Natural killer cell (primary cell): Measurements from ENCODE around the gene PPFIA2. TPM values are rescaled to one million over a fixed set of nuclear protein-coding genes. Genes with fewer than 3 reads are reported as not detected.

ENCODE experiments used
- ATAC-seq, 3 donors: fragments of 150-1000 bp in 2 of 3; fragments of 200-7000 bp in 1 of 3; cut with Tn5 transposase; 1 replicate in 1 of 3; 2 replicates in 2 of 3; pipeline ENCODE4 v1.10.0; 2021; ENCODE audit warnings: mild to moderate bottlenecking in 2 of 3, moderate library complexity in 2 of 3
- DNase-seq, 2 donors: peaks; one replicate each; pipeline versions ENCODE4 v3.0.0 to v3.0.0-alpha.2; 2013 to 2021; ENCODE audit warnings: mixed read lengths in 1 of 2
- H3K27ac ChIP-seq: one replicate; pipeline ENCODE4 v1.5.1; 2013; ENCODE audit warnings: mild to moderate bottlenecking, low read length
- H3K27me3 ChIP-seq: one replicate; pipeline ENCODE4 v1.6.1; 2013; ENCODE audit warnings: low read length; ENCODE audit not compliant: control insufficient read depth, insufficient read depth
- H3K36me3 ChIP-seq: one replicate; pipeline ENCODE4 v1.6.1; 2013; ENCODE audit warnings: low read length; ENCODE audit not compliant: control insufficient read depth, insufficient read depth
- H3K4me1 ChIP-seq: one replicate; pipeline ENCODE4 v1.6.1; 2013; ENCODE audit warnings: low read length; ENCODE audit not compliant: control insufficient read depth, insufficient read depth
- H3K4me3 ChIP-seq: one replicate; pipeline ENCODE4 v1.5.1; 2013; ENCODE audit warnings: low read length
- H3K9me3 ChIP-seq: one replicate; pipeline ENCODE4 v1.6.1; 2013; ENCODE audit warnings: low read length; ENCODE audit not compliant: control insufficient read depth, insufficient read depth
- H3K27ac Mint-ChIP-seq, 2 donors: one replicate each; pipeline ENCODE4 v1.8.0; 2022; ENCODE audit warnings: mild to moderate bottlenecking in 2 of 2, mixed read lengths in 2 of 2, moderate library complexity in 1 of 2
- H3K27me3 Mint-ChIP-seq, 2 donors: one replicate each; pipeline ENCODE4 v1.8.0; 2022; ENCODE audit warnings: low read depth in 2 of 2, mixed read lengths in 2 of 2
- H3K36me3 Mint-ChIP-seq: one replicate; pipeline ENCODE4 v1.8.0; 2022; ENCODE audit warnings: mixed read lengths
- H3K4me1 Mint-ChIP-seq, 2 donors: one replicate each; pipeline ENCODE4 v1.8.0; 2022; ENCODE audit warnings: mixed read lengths in 2 of 2
- H3K4me3 Mint-ChIP-seq: one replicate; pipeline ENCODE4 v1.8.0; 2022; ENCODE audit warnings: mild to moderate bottlenecking, moderate library complexity, mixed read lengths
- H3K9me3 Mint-ChIP-seq, 2 donors: one replicate each; pipeline ENCODE4 v1.8.0; 2022; ENCODE audit warnings: mixed read lengths in 2 of 2
- CTCF ChIP-seq: fragments of 200-600 bp; IDR thresholded peaks from one replicate; pipeline ENCODE4 v1.8.0; 2022; ENCODE audit warnings: antibody characterized with exemption
- WGBS: methylation state at CpG from one replicate; pipeline ENCODE4 v1.1.7; 2013; ENCODE audit warnings: missing lambda C conversion rate; ENCODE audit not compliant: insufficient coverage; 5-methylcytosine and 5-hydroxymethylcytosine counted together
- intact Hi-C: fragments of 100-400 bp; cut with micrococcal nuclease; formaldehyde crosslinking; loops from one replicate; pipeline ENCODE4 v1.14.2; 2022
- total RNA-seq, 4 donors: library from RNA; stranded (reverse); fragments of 120-200 nt in 1 of 4; gene quantifications; one replicate each; pipeline versions ENCODE4 v1.2.3 to v1.2.4, GENCODE V29; 2013 to 2022

The PPFIA2 gene
- total RNA-seq, 3 donors from 2014 or later (not counting 1 experiment from before 2014, with no cell fraction given) = not detected

- H3K27me3 ChIP-seq = peaks cover 5% of the 10 kb centered on the region
- 64% methylated on average over 2 of the region's 2 CpGs for WGBS
- H3K9me3 ChIP-seq = no peaks in the 10 kb centered on the region
- Mint-ChIP-seq H3K4me3 (no peak overlapping the region), H3K4me1 (no peaks in the 10 kb centered on the region), H3K27me3 (peaks cover 0 to 4% of the 10 kb centered on the region in 2 donors), H3K36me3 (no peaks in the 10 kb centered on the region), H3K9me3 (no peaks in the 10 kb centered on the region), H3K27ac (no peak overlapping the region)
- no peaks in the 10 kb centered on the region for H3K36me3 ChIP-seq
- no peak for TF ChIP-seq CTCF
- H3K4me1 ChIP-seq = no peaks in the 10 kb centered on the region
- intact Hi-C loops = no loop called here
- H3K27ac ChIP-seq = no peak overlapping the region
- no peak for ATAC-seq
- no peak for DNase-seq
- no peak overlapping the region for H3K4me3 ChIP-seq
Measured at GRCh38 chr12:81718616-81719015, 40.5 kb downstream of the PPFIA2 start.

- Mint-ChIP-seq H3K9me3 (no peaks in the 10 kb centered on the region), H3K4me1 (no peaks in the 10 kb centered on the region), H3K27ac (no peak overlapping the region), H3K4me3 (no peak overlapping the region), H3K27me3 (peaks cover 0 to under 1% of the 10 kb centered on the region in 2 donors), H3K36me3 (no peaks in the 10 kb centered on the region)
- Histone ChIP-seq H3K27me3 (no peaks in the 10 kb centered on the region), H3K9me3 (no peaks in the 10 kb centered on the region), H3K4me3 (no peak overlapping the region), H3K27ac (no peak overlapping the region), H3K36me3 (no peaks in the 10 kb centered on the region), H3K4me1 (no peaks in the 10 kb centered on the region)
- TF ChIP-seq CTCF = no peak
- ATAC-seq = no peak
- intact Hi-C loops = no loop called here
- no peak for DNase-seq
- WGBS = no CpG with 5 or more reads among the region's 3 CpGs
Measured at GRCh38 chr12:81712536-81712935, 46.6 kb downstream of the PPFIA2 start.

- Mint-ChIP-seq H3K4me3 (no peak overlapping the region), H3K36me3 (no peaks in the 10 kb centered on the region), H3K4me1 (no peaks in the 10 kb centered on the region), H3K27me3 (no peaks in the 10 kb centered on the region), H3K9me3 (peaks cover 0 to 5% of the 10 kb centered on the region in 2 donors), H3K27ac (no peak overlapping the region)
- TF ChIP-seq CTCF = no peak
- DNase-seq (no peak), ATAC-seq (no peak)
- Histone ChIP-seq H3K4me3 (no peak overlapping the region), H3K27me3 (no peaks in the 10 kb centered on the region), H3K4me1 (no peaks in the 10 kb centered on the region), H3K36me3 (no peaks in the 10 kb centered on the region), H3K27ac (no peak overlapping the region), H3K9me3 (no peaks in the 10 kb centered on the region)
- no CpG with 5 or more reads among the region's 1 CpG for WGBS
- intact Hi-C loops = no loop called here
Measured at GRCh38 chr12:81705586-81705985, 53.6 kb downstream of the PPFIA2 start.

GRCh38 chr12:81699551-81699950 lies 59.6 kb downstream of the PPFIA2 start:
- no peak overlapping the region for H3K4me3 ChIP-seq
- no peaks in the 10 kb centered on the region for H3K4me1 Mint-ChIP-seq
- no peaks in the 10 kb centered on the region for H3K9me3 ChIP-seq
- no peak for ATAC-seq
- no peaks in the 10 kb centered on the region for H3K4me1 ChIP-seq
- TF ChIP-seq CTCF = no peak
- no peak for DNase-seq
- intact Hi-C loops = no loop called here
- no peaks in the 10 kb centered on the region for H3K36me3 Mint-ChIP-seq
- H3K27ac ChIP-seq = no peak overlapping the region
- H3K9me3 Mint-ChIP-seq = peaks cover 0 to 5% of the 10 kb centered on the region in 2 donors
- H3K27ac Mint-ChIP-seq = no peak overlapping the region
- H3K36me3 ChIP-seq = no peaks in the 10 kb centered on the region
- no peak overlapping the region for H3K4me3 Mint-ChIP-seq
- H3K27me3 Mint-ChIP-seq = no peaks in the 10 kb centered on the region
- H3K27me3 ChIP-seq = no peaks in the 10 kb centered on the region
